Colonic mucosa (tissue), 4 donors: ENCODE data around the gene MYO18A. TPM values are rescaled to one million over a fixed set of nuclear protein-coding genes. Genes with fewer than 3 reads are reported as not detected.
A peak's percentile ranks its signal among the peaks of the same experiment; 100 is the strongest.

Experiments
- DNase-seq: peaks from one replicate; pipeline ENCODE4 v3.0.0-alpha.2; 2020
- H3K27ac ChIP-seq: fragments of 200-600 bp; one replicate; pipeline ENCODE4 v1.8.0; 2021
- H3K27me3 ChIP-seq: fragments of 200-600 bp; one replicate; pipeline ENCODE4 v1.8.0; 2021
- H3K36me3 ChIP-seq: fragments of 200-600 bp; one replicate; pipeline ENCODE4 v1.8.0; 2021
- H3K4me1 ChIP-seq: fragments of 200-600 bp; one replicate; pipeline ENCODE4 v1.8.0; 2021; ENCODE audit warnings: mild to moderate bottlenecking
- H3K4me3 ChIP-seq: fragments of 200-600 bp; one replicate; pipeline ENCODE4 v1.8.0; 2021
- H3K9ac ChIP-seq, 2 donors: one replicate each; pipeline ENCODE4 v1.7.0; 2013; ENCODE audit warnings: control low read depth in 2 of 2, low read depth in 2 of 2, low read length in 2 of 2
- H3K9me3 ChIP-seq: fragments of 200-600 bp; one replicate; pipeline ENCODE4 v1.8.0; 2021
- CTCF ChIP-seq: fragments of 200-600 bp; IDR thresholded peaks from one replicate; pipeline ENCODE4 v1.8.0; 2022; ENCODE audit warnings: antibody characterized with exemption, mild to moderate bottlenecking
- intact Hi-C: fragments of 100-400 bp; cut with DNase I; formaldehyde crosslinking; loops from one replicate; pipeline ENCODE4 v1.14.1; 2022
- total RNA-seq, 2 donors: library from RNA; stranded (reverse); fragmentation: NEBNext Ultra II Directional in 1 of 2; extraction: Animal tissue kit (Norgen Biotek cat#: 25700) in 1 of 2; gene quantifications; one replicate each; pipeline ENCODE4 v1.2.1, GENCODE V29; 2021
- donor health status: healthy.
- donor health status: DM: no; HTN: no; CAD: no.
- donor health status: DM: no; HTN: no; CAD: no.

MYO18A gene
- total RNA-seq, 2 donors from 2014 or later: 63.3 to 112 TPM

GRCh38 chr17:29124135-29124924, 55.9 kb downstream of the MYO18A start:
- peak overlapping the region in 1 of 2 donors; percentile 38 for H3K9ac ChIP-seq

GRCh38 chr17:29123111-29123510, 57.1 kb downstream of the MYO18A start:
- no peak overlapping the region for H3K4me3 ChIP-seq
- H3K36me3 ChIP-seq: peaks cover 8% of the 10 kb centered on the region
- no peaks in the 10 kb centered on the region for H3K9me3 ChIP-seq
- intact Hi-C loops: no loop called here
- no peak for DNase-seq
- H3K4me1 ChIP-seq: peaks cover 11% of the 10 kb centered on the region
- H3K27ac ChIP-seq: no peak overlapping the region
- H3K9ac ChIP-seq: no peak overlapping the region
- no peaks in the 10 kb centered on the region for H3K27me3 ChIP-seq
- no peak for TF ChIP-seq CTCF

More at GRCh38 chr17:29124135-29124924, 55.9 kb downstream of the MYO18A start:
- Histone ChIP-seq H3K27ac (no peak overlapping the region), H3K9me3 (no peaks in the 10 kb centered on the region), H3K4me3 (no peak overlapping the region), H3K27me3 (no peaks in the 10 kb centered on the region), H3K36me3 (peaks cover 8% of the 10 kb centered on the region), H3K4me1 (peaks cover 11% of the 10 kb centered on the region)
- DNase-seq: peak; percentile 42
- peak; percentile 46 for TF ChIP-seq CTCF
- intact Hi-C loops: no loop called here

GRCh38 chr17:29121442-29121841, 58.8 kb downstream of the MYO18A start:
- no peak overlapping the region for H3K4me3 ChIP-seq
- DNase-seq: no peak
- H3K9ac ChIP-seq: no peak overlapping the region
- H3K36me3 ChIP-seq: peaks cover 8% of the 10 kb centered on the region
- H3K4me1 ChIP-seq: peaks cover 11% of the 10 kb centered on the region
- no peak overlapping the region for H3K27ac ChIP-seq
- no peak for TF ChIP-seq CTCF
- H3K9me3 ChIP-seq: no peaks in the 10 kb centered on the region
- intact Hi-C loops: no loop called here
- H3K27me3 ChIP-seq: no peaks in the 10 kb centered on the region

GRCh38 chr17:29120433-29120832, 59.8 kb downstream of the MYO18A start:
- Histone ChIP-seq H3K27me3 (no peaks in the 10 kb centered on the region), H3K4me1 (peaks cover 4% of the 10 kb centered on the region), H3K36me3 (peaks cover 8% of the 10 kb centered on the region), H3K4me3 (no peak overlapping the region), H3K9ac (no peak overlapping the region), H3K27ac (no peak overlapping the region), H3K9me3 (no peaks in the 10 kb centered on the region)
- intact Hi-C loops: no loop called here
- no peak for TF ChIP-seq CTCF
- no peak for DNase-seq

- no peak overlapping the region for H3K9ac ChIP-seq
- no peak overlapping the region for H3K27ac ChIP-seq
- DNase-seq: no peak
- no peaks in the 10 kb centered on the region for H3K9me3 ChIP-seq
- intact Hi-C loops: no loop called here
- no peaks in the 10 kb centered on the region for H3K4me1 ChIP-seq
- TF ChIP-seq CTCF: no peak
- H3K36me3 ChIP-seq: peaks cover 8% of the 10 kb centered on the region
- H3K4me3 ChIP-seq: no peak overlapping the region
- no peaks in the 10 kb centered on the region for H3K27me3 ChIP-seq
These were observed 60.9 kb downstream of the MYO18A start for GRCh38 chr17:29119265-29119664.
